DND-41 (cell line): ENCODE data around the gene ARHGEF17.

ENCODE experiments used
- CTCF ChIP-seq: IDR thresholded peaks from 2 replicates; pipeline ENCODE4 v1.5.1; 2012; ENCODE audit warnings: borderline replicate concordance, low read length, moderate library complexity, mild to moderate bottlenecking; ENCODE audit not compliant: poor library complexity, severe bottlenecking; ENCODE audit errors: extremely low read depth
- EZH2 ChIP-seq: IDR thresholded peaks from 3 replicates; pipeline ENCODE4 v1.6.1; 2012; ENCODE audit warnings: borderline replicate concordance, low read depth, mild to moderate bottlenecking, moderate library complexity, low read length, inconsistent platforms; ENCODE audit not compliant: severe bottlenecking

GRCh38 chr11:73392108-73393010 is 84.3 kb downstream of the ARHGEF17 start:
- TF ChIP-seq CTCF (no peak), EZH2 (no peak)
